Stimulated activated CD4-positive, alpha-beta T cell treated with anti-CD3 and anti-CD28 coated beads, Interleukin-1b, Interleukin-23, amount 100 ng/mL, for 48 hours (primary cell): ENCODE measurements around the gene NAT9.

ENCODE experiments used
- DNase-seq: peaks from one replicate; pipeline ENCODE4 v3.0.0-alpha.2; 2020

The NAT9 gene

GRCh38 chr17:74779948-74780400, 3.8 kb upstream of the NAT9 start:
- DNase-seq: peak; percentile 77

GRCh38 chr17:74779501-74779900, 3.4 kb upstream of the NAT9 start:
- DNase-seq: no peak

DNA sequence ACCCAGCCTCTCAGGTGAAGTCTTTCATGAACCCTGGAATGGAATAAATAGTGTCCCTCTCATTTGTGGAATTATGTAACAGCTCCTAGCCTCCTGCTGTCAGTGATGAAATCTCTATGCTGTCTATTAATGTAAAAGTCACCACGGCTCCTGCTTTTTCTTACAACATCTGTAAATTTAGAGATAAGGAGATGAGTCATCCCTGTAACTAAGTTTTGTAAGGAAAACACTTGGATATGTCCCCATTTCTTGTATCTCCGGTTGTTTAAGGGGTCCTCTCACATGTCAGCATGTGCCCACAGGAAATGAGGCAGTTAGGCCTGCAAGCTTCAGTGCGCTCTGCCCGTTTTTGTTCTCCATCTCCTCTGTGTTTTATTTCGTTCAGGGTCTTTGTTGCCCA, 2.8 kb upstream of the NAT9 start:
- no peak for DNase-seq

DNA sequence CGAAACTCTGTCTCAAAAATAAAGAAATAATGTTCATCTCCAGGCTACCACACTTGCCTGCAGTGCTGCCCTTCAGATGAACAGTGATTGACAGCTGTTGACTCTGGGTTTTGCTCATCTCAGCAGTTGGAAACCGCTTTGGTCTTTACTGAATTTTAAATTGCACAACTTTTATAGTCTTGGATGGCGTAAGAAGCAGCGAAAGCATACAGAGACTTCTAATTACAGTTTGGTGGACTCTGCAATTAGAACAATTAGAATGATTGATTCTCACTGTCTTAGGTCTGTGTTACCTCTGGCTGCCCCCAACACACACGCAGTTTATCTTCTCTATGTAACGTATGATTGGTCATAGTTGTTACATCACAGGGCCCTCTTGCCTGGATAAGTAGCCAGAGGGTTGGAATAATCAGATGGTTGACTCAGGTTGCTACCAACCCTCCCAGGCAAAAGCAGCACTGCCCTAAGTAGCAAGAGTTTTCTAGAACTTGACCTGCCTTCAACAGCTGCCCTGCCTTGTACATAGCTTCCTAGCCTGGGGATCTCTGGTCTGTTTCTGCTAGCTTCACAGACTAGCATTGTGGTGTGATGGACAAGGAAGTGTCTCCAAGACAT, 1.9 kb upstream of the NAT9 start:
- DNase-seq: no peak

- DNase-seq: no peak
Measured at GRCh38 chr17:74776990-74777389, 845 bp upstream of the NAT9 start.

- DNase-seq: no peak
Measured at GRCh38 chr17:74775409-74776043, 619 bp downstream of the NAT9 start.

DNA sequence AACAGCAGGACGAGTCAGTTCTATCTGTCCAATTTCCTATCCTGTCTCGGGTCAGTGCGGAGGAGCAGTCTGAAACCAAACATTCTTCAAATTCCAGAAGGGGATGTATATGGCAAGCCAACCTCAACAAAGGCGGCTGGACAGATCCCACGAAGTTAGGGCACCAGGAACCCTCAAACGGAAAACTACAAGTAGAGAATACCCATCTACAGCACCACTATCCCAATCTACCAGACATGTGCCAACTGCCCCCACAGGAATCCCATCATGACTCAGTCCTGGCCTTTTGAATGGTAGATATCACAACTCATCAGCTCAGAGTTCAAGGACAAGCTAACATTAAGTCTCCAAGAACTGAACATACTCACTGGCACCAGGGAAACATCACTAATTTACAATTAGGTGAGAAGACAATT, 2.3 kb downstream of the NAT9 start:
- no peak for DNase-seq

GRCh38 chr17:74773414-74773813, 2.7 kb downstream of the NAT9 start:
- no peak for DNase-seq

DNA sequence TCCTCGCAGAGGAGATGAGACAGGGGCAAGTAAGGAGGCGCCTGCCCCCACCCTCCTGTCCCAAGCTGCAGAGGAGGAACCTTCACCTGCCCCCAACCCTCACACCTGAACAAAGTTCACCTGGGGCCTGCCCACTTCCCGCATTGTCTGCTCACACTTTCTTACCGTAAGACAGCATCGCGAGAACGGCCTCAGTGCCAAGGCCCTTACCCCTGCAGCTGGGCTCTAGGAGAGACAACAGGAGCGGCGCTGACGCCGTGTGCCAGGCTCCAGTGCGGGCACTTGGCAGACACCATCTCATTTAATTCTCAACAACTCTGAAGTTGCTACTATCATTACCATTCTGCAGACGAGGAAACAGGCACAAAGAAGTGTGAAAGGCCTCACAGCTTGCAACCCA, 4.1 kb downstream of the NAT9 start:
- no peak for DNase-seq

GRCh38 chr17:74771319-74771914, 4.7 kb downstream of the NAT9 start:
- no peak for DNase-seq

GRCh38 chr17:74770498-74771318, 5.4 kb downstream of the NAT9 start:
- DNase-seq: peak; percentile 73

- no peak for DNase-seq
Measured at GRCh38 chr17:74769856-74770497, 6.2 kb downstream of the NAT9 start.

- DNase-seq: no peak
Measured at GRCh38 chr17:74769266-74769855, 6.8 kb downstream of the NAT9 start.

DNA sequence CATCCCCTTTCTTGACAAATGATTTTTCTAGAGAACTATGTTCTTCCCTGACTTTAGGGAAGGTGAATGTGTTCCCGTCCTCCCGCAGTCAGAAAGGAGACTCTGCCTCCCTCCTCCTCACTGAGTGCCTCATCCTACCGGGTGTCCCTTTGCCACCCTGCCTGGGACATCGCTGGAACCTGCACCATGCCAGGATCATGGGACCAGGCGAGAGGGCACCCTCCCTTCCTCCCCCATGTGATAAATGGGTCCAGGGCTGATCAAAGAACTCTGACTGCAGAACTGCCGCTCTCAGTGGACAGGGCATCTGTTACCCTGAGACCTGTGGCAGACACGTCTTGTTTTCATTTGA, 7.4 kb downstream of the NAT9 start:
- DNase-seq: no peak

- DNase-seq: no peak
Measured at GRCh38 chr17:74768069-74768762, 7.9 kb downstream of the NAT9 start.

DNA sequence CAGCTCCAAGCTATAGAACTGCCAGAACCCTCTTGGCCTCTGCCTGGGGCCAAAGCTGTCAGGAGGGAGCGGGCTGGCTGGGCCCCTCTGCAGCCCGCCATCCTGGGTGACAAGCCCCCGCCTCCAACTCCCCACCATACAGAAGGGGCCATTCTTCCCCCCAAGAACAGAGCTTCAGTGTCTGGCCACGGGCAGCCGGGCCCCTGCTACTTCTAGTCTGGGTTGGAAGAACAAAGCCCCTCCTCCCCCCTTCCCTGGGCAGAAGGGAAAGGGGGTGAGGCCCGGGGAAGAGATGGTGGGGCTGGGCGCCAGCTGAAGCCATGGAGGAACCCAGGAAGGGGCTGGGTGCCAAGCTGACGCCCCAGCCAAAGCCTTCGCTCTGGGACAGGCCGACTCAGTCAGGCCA, 9.0 kb downstream of the NAT9 start:
- no peak for DNase-seq

DNA sequence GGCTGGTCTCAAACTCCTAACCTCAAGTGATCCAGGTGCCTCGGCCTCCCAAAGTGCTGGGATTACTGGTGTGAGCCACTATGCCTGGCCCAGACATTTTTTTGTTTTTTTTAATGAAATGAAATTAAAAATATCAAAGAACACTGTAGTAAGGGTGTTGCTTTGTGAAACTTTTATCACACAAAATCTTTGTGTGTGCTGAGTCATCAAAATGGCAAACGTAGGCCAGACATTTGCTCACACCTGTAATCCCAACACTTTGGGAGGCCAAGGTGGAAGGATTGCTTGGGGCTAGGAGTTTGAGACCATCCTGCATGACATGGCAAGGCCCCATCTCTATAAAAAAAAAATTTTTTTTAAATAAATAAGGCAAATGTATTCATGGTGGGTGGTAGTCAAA, 9.7 kb downstream of the NAT9 start:
- DNase-seq: no peak

DNA sequence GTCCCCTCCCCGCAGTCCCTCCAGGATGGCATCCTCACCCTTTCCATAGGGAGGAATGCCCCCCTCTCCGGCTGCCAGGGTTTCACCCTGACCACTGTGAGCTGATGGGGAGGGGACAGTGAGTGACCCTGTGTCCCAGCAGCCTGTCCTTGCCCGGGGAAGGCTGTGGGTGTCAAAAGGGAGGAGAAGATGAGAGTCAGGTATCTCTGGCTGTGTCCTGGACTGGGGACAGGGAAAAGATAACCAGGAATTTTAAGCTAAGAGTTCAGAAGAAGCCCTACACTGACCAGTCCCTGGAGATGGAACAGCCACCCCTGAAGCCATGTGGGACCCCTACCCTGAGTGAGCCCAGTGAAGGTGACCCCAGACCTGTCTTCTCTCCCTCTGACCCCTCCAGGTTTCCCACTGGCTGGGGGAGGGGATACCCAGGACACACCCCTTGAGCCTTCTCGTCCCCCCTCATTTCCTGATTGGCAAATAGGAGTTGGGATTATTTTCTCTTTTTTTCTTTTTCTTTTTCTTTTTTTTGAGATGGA, 11.3 kb downstream of the NAT9 start:
- no peak for DNase-seq

GRCh38 chr17:74763565-74764387, 12.4 kb downstream of the NAT9 start:
- DNase-seq: no peak

- DNase-seq: no peak
Measured at GRCh38 chr17:74761931-74762330, 14.2 kb downstream of the NAT9 start.

DNA sequence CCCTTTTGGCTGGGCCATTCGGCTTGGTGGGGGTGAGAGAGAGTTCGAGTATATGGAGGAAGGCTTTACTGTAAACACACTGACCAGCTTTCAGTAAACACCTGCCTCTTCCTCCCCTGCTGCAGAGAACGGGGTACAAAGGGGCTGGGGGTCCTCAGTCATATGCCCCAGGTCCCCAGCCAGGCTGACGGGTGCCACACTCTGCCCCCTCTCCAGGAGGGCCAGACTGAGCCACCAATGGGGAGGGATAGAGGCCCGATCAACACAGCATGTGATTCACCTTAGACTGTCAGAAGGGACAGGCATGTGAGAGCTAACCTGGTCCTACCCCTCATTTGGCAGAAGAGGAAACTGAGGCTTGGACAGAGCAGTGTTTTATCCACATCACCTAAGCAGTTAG, 14.7 kb downstream of the NAT9 start:
- no peak for DNase-seq
